HG03139 (cell line): Measurements from ENCODE around the gene TYW1B.
"Not testable (repeated sequence)": the region's sequence is repeated elsewhere in the genome, so short reads cannot be mapped to it uniquely, and the experiment has no call there.

Experiments
- ATAC-seq: cut with Tn5 transposase; IDR thresholded peaks from one replicate; pipeline ENCODE4 v1.9.1; 2021; ENCODE audit not compliant: unreplicated experiment

The TYW1B gene

DNA sequence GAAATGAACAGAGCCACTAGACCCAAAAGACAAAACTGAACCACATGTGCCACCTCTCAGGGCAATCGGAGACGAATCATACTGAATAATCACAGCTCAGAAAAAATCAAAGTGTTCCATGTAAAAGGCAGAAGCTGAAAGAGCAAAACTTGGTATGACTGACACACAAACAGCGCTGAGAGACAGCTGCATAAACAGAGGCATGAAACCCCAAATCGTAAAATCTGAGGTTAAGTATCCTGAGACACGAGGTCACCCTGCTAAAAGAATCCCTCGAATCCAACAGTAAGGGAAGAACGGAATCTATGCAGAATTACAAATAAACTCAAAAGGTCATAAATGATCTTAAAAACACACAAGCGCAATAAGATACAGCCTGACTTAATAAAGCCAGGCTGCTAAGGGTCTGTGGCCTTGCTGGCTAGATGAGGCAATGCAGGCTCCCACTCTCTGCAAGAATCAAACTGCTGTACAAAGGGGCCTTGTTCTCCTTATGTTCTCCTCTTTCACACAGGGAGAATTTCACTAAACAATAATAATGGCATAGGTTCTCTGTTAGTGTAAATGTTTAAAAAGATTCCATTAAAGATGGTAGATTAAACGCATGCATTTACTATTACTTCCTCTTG is 247.7 kb downstream of the TYW1B start:
- ATAC-seq: not testable (repeated sequence)

DNA sequence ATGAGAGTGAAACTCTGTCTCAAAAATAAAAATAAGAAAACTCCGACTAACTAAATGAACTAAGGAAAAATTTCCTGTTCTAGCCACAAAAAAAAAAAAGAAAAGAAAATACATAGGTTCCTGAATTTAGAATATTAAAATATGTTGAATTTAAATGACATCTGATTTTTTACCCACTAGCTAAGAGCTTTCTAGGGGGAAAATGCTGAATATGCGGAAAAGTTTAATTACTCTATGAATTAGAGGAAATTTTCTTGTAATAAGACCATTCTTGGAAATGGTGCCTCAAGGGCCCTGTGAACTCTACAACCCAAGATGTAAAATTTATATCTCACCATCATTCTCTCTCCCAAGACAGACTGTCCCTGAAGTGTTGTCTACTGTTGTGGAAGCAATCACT is 250.9 kb downstream of the TYW1B start:
- ATAC-seq: no peak

DNA sequence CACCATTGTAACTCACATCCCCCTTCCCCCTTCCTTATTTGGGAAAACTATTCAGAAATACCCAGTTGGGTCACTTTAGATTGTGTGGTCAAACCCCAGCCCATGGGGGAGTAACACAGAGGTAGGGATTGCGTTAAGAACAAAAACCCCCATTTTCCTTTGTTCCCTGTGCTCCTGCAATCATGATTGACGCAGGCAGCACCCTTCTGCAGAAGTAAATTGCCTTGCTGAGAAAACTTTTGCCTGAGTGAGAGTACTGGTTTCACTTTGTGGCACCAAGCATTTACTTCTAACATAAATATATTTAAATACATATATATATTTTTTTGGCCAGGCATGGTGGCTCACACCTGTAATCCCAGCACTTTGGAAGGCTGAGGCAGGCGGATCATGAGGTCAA is 266.0 kb downstream of the TYW1B start:
- ATAC-seq: not testable (repeated sequence)

DNA sequence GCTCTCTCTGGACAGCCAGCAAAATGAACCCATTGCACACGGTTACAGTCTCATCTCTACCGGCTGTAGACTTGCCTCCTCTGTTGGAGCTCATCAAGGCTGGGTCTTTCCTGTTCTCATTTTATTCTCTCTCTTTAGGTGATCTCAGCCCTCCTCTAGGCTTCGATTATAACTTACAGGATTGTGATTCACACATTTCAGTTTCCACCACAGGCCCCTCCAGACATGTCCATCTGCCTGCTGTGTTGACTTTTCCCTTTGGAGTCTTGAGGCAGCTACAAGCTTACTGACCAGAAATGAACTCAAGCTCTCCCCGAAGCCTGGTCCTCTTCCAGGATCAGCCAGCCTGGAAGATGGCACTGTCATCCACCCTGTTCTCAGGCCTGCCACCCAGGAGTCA is 268.5 kb downstream of the TYW1B start:
- ATAC-seq: not testable (repeated sequence)

DNA sequence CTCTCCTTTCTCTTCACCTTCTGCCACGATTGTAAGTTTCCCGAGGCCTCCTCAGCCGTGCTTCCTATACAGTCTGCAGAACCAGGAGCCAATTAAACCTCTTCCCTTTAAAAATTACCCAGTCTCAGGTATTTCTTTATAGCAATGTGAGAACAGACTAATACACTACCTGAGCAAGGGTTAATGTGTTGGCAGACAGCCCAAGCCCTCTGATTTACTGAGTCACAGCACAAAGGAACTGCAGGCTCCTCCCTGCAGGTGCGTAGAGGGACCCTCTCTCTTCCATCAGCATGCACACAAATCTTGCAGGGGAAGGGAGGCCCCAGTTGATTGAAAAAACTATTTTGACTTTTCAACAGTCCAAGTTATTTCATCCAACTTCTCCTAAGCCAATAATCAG is 271.3 kb downstream of the TYW1B start:
- ATAC-seq: not testable (repeated sequence)

DNA sequence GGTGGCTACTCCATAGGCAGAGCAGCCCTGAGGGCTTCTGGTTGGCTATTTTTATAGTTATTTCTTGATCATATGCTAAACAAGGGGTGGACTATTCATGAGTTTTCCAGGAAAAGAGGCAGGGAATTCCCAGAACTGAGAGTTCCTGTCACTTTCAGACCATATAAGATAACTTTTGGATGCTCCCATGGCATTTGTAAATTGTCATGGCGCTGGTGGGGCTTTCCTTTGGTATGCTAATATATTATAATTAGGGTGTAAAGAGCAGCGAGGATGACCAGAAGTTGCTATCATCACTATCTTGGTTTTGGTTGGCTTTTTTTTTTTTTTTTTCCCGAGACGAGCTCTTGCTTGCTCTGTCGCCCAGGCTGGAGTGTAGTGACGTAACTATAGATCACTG is 272.8 kb downstream of the TYW1B start:
- ATAC-seq: not testable (repeated sequence)

DNA sequence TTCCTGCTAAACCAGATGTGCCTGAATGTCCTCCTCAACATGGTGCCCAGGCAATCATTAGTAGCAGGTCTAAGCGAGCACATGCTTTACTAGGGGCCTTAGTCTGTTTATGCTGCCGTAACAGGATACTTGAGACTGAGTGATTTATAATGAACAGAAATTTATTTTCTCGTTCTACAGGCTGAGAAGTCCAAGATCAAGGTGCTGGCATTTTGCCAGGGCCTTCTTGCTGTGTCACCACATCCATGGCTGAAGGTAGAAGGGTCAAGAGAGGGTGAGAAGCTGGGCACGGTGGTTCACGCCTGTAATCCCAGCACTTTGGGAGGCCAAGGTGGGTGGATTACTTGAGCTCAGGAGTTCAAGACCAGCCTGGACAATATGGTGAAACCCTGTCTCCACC is 273.6 kb downstream of the TYW1B start:
- ATAC-seq: not testable (repeated sequence)

DNA sequence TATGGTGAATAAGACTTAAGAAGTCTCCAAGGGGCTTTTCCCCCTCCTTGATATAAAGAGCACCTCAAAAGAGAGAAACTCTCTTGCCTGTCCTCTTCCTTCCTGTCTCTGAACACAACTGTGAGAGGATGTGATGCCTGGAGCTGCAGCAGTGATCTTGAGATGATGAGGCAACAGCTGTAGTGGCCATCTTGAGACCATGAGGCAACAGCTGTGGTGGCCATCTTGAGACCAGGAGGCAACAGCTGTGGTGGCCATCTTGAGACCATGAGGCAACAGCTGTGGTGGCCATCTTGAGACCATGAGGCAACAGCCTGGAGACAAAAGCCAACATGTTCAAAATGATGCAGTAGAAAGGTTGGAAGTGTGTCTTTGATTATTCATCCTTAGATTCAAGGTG is 277.5 kb downstream of the TYW1B start:
- ATAC-seq: not testable (repeated sequence)

DNA sequence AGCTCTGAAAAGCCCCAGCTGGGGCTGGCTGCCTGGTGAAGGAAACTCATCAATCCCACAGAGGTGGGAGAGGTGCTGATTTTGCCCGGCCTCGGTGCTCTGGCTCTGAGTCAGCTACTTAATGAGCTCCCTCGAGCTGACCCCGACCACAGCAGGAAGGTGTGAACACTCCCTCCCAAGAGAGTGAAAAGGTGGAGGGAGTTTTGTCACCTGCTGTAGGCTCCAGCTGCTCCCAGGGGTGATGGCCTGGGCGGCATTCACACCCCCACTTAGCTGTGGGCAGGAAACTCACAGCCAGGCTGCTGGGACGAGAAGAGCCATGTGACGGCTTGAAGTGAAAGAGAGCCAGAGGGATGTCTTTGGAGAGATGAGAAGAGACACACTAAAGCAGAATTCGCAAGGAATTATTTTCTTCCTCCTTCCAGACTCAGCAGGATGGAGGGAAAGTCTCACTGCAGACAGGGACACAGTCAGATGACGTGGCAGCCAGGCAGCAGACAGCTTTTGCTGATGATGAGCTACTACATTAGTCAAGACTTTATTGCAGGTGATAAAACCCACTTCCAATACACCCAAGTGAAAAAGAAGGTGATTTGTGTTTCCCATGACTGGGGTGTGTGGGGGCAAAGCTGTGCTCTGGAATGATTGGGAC is 281.3 kb downstream of the TYW1B start:
- ATAC-seq: not testable (repeated sequence)

DNA sequence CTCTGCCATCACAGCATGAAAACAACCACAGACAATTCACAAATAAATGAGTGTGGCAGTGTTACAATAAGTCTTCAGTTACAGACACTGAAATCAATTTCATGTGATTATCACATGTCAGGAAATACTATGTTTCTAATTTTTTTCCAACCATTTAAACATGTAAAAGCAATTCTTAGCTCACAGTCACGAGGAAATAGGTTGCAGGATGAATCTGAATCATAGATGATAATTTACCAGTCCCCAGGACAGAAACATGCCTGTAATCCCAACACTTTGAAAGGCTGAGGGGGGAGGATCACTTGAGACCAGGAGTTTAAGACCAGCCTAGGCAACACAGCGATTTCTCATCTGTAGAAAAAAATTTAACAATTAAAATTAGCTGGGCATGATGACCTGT is 283.5 kb downstream of the TYW1B start:
- ATAC-seq: not testable (repeated sequence)

DNA sequence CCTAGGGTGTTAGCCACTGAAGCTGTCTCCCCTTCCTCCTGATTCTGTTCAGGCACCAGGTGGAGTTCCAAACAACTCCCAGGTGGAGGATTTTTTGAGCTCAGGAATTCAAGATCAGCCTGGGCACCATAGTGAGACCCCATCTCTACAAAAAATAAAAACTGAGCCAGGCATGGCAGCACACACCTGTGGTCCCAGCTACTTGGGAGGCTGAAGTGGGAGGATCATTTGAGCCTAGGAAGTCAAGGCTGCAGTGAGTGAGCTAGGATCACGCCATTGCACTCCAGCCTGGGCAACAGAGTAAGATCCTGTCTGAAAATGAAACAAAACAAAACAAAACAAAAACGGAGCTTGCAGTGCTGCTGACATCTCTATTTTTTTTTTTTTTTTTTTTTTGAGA is 287.1 kb downstream of the TYW1B start:
- ATAC-seq: no peak

DNA sequence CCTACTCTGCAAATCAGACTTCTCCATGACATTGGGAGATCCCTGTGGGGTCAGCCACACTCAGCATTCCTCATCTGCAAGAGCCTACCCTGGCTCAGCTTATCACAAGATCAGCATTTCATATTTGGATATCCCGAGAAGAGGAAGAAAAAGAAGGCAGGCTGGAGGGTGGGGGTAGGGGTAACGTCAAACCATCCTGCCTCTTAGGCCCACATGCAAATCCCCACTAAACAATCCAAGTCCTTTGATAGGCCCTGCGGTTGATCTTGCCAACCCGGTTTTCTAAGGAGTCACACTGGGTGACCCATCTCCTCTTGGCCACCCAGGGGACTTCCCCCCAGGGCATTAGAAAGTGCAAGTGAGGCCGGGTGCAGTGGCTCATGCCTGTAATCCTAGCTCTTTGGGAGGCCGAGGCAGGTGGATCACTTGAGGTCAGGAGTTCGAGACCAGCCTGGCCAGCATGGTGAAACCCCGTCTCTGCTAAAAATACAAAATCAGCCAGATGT is 287.8 kb downstream of the TYW1B start:
- ATAC-seq: no peak

DNA sequence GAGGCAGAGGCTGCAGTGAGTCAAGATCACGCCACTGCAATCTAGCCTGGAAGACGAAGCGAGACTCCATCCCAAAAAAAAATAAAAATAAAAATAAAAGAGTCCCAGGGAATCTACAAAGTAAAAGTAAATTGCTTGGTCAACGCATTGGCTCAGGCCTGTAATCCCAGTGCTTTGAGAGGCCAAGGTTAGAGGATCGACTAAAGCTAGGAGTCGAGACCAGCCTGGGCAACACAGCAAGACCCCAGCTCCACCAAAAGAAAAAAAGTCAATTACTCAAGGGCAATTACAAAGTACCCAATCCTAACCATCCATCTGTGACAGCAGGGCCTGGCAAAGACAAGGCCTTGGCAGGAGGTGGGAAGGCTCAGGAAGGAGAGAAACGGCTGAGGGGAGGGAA is 288.3 kb downstream of the TYW1B start:
- ATAC-seq: no peak

DNA sequence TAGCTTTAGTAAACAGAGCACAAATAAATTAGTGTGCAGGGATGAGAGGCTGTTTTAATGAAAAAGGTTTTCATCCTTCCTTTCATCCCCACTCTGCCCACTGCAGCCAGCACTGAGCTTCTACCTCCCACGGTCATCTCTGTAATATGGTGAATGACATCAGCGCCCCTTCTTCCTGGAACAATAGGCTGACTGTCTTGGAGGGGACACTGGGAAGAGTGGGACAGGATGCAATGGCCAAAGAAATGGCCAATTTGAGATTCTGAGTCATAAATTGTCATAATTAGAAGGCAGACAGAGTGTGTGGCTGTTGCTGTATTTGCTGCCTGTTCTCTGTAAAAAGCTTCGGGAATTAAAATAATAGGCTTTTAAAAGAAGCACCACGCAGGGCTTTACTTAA is 289.1 kb downstream of the TYW1B start:
- ATAC-seq: no peak

DNA sequence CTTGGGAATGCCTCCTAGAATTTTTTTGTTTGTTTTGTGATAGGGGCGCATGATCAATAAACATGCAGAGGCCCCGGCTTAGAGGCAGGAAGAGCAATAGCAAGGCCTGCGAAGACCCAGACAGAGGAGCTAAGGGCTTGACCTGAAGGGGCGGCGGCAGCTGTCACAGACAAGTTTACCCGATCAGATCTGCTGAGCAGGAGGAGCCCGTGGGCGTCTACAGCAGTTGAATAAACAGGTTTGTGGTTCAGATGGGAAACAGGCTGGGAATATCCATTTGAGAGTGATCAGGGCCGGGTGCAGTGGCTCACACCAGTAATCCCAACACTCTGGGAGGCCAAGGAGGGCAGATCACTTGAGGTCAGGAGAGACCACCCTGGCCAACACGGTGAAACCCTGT is 289.9 kb downstream of the TYW1B start:
- ATAC-seq: no peak

DNA sequence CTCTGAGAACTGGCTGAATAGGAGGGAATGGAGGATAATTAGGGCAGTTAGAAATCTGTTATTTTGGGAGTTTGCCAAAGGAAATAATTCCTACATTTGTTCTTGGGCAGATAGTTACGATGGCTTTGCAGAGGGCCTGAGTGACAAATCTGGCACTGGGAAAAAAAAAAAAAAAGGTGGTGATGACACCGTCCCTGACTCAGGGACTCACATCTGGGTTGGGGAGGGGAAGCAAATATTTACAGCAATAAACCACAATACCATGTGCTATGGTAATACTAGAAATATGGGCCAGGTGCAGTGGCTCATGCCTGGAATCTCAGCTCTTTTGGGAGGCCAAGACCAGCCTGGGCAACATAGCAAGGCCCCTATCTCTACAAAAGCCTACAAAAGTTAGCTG is 292.0 kb downstream of the TYW1B start:
- not testable (repeated sequence) for ATAC-seq

DNA sequence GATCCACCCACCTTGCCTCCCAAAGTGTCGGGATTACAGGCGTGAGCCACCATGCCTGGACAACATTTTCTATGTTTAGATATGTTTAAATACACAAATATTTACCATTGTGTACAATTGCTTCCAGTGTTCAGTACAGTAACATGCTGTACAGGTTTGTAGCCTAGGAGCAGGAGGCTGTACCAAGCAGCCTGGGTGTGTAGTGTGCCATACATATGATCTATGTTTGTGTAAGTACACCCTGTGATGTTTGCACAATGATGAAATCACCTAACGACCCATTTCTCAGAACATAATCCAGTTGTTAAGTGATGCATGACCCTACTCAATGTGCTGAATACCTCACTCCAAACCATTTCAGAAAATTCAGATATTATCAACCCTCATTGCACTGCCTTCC is 297.0 kb downstream of the TYW1B start:
- ATAC-seq: not testable (repeated sequence)
